Measurements from ENCODE around the gene ZNF248.

DNA sequence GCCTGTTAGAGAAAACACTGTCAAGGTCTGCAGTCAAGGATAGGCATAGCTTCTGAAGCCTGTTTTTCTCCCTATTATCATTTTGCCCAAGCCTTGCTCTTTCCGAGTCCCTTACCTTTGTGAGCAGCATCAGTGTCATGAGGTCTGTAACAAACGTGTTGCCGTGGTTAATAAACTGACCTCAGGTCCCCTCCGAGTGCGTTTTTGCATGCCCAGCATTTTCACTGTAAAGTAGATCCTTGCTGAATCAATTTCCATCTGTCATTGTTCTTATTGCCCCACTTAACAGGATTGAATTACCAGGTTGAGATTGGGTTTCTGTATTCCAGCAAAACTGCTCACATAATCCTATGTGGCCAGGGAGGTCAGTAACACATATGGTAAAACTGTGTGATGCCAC, 110.3 kb downstream of the ZNF248 start:
- no peak for TF ChIP-seq EZH2 (IDR thresholded peaks at IDR 0.05)
- TF ChIP-seq, protein P1, sequence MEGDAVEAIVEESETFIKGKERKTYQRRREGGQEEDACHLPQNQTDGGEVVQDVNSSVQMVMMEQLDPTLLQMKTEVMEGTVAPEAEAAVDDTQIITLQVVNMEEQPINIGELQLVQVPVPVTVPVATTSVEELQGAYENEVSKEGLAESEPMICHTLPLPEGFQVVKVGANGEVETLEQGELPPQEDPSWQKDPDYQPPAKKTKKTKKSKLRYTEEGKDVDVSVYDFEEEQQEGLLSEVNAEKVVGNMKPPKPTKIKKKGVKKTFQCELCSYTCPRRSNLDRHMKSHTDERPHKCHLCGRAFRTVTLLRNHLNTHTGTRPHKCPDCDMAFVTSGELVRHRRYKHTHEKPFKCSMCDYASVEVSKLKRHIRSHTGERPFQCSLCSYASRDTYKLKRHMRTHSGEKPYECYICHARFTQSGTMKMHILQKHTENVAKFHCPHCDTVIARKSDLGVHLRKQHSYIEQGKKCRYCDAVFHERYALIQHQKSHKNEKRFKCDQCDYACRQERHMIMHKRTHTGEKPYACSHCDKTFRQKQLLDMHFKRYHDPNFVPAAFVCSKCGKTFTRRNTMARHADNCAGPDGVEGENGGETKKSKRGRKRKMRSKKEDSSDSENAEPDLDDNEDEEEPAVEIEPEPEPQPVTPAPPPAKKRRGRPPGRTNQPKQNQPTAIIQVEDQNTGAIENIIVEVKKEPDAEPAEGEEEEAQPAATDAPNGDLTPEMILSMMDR (IDR thresholded peaks at IDR 0.05), result no peak

Data from neural progenitor cell (in vitro differentiated cells).